NCI-H128 (cell line): ENCODE data around the gene IL13.
"Not testable (repeated sequence)": the region's sequence is repeated elsewhere in the genome, so short reads cannot be mapped to it uniquely, and the experiment has no call there.

Experiments
- DNase-seq: peaks from one replicate; lab custom pipeline; 2025; ENCODE audit not compliant: unreplicated experiment; lab: John Stamatoyannopoulos, UW

The IL13 gene

GRCh38 chr5:132688536-132689339 is 30.8 kb downstream of the IL13 start:
- no peak for DNase-seq

GRCh38 chr5:132689513-132689912 is 31.5 kb downstream of the IL13 start:
- no peak for DNase-seq

GRCh38 chr5:132690156-132690555 is 32.2 kb downstream of the IL13 start:
- no peak for DNase-seq

- not testable (repeated sequence) for DNase-seq
Measured at GRCh38 chr5:132691755-132692631, 34.0 kb downstream of the IL13 start.

DNA sequence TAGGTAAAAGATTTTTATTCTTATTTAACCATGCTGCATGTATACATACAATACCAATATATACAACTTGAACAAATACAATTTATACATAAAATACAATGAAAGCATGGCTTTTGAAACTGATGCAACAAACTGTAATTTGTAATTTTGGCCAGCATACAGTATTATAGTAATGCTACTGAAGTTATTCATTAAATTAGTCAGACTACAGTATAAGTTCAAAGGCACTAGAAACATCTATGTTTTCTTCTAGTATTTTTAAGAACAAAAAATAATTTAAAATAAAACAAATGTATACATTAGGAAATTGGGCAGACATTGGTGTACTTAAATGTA is 34.6 kb downstream of the IL13 start:
- DNase-seq, result no peak

DNA sequence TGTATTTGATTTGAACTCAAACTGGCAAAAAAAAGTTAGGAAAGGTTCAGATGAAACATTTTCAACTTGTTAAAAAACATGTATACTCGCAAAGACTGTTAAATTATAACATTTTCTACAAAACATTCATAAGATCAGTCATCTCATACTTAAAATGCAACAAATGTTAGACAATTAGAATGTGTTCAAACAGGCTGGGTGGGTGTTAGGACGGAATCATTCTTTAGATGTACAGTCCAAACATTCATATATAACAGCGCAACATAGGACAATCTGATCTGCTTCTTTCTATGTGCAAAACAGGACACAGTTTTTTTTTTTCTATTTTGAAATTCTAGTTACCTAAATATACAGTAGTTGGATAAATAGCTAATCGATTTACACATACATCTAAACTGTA is 38.0 kb downstream of the IL13 start:
- no peak for DNase-seq

DNA sequence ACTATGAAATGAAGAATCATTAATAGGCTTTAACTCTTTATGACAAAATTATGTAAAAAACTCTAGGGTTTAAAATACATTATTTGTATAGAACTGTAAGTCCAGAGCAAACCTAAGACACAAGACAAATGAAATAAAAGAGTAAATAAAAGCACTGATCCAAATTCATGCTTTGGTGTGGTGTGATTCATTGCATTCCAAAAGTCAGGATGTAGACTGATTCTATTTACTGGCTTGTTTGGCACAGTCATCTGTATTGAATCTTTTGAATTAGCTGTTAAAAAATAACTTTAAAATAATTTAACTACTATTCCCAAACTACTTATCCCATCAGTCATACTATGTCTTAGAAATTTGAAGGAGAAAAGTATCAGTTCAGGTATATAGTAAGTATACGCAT is 46.9 kb downstream of the IL13 start:
- DNase-seq, result no peak

DNA sequence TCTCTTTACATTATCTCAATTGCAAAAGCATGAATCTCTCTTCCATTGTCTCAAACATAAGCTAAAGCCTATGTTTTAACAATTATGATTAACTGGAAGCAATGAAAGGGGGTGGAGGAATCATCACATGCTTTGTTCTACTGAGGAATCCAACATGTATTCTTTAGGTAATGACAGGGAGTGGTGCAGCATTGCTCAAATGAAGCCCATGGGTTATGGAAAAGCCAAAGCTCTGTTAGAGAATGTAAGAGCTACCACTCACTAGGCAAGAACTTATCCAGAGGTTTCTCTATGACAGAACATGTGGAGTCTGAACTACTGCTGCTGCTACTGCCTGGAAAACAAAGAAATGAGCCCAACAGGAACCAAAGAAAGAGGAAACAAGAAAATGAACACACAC is 50.7 kb downstream of the IL13 start:
- DNase-seq, result no peak
